Kidney glomerular epithelial cell (primary cell): ENCODE results near the gene ADAMTS18.
A peak's percentile ranks its signal among the peaks of the same experiment; 100 is the strongest.

Source experiments
- DNase-seq: peaks from one replicate; lab custom pipeline; 2025; lab: John Stamatoyannopoulos, UW

ADAMTS18 gene

DNA sequence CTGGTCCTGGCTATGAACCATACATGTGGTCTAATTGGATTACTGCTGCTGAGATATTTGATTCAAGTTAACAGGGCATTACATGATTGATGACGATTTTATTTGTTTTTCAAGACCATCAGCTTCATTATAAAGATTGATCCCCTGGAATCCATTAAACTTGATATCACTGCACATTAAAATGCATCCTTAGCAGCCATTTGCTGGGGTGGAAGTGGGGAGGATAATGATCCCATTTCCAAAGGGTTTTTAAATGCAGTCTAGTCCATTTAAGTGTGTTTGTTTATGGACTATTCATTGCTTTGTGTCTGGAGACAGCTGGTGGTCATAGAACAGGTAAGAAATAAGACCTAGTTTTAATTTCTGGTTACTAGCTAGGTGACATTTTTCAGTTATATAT lies 40.9 kb downstream of the ADAMTS18 start:
- no peak for DNase-seq

DNA sequence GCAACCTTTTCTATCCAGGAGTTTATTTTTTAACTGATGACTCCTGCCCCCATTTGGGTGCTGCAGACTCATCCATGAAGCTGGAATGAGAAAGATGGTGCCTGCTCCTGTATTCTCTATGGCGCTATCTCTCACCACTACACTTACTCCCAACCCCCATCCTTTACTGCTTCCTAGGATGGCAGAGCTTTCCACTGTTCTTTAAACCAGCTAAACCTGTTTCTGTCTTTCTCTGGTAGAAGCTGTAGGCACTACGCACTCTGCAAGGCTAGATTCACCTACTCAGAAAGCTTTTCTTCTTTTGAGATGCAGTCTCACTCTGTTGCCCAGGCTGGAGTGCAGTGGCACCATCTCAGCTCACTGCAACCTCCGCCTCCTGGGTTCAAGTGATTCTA lies 47.0 kb downstream of the ADAMTS18 start:
- DNase-seq: no peak

DNA sequence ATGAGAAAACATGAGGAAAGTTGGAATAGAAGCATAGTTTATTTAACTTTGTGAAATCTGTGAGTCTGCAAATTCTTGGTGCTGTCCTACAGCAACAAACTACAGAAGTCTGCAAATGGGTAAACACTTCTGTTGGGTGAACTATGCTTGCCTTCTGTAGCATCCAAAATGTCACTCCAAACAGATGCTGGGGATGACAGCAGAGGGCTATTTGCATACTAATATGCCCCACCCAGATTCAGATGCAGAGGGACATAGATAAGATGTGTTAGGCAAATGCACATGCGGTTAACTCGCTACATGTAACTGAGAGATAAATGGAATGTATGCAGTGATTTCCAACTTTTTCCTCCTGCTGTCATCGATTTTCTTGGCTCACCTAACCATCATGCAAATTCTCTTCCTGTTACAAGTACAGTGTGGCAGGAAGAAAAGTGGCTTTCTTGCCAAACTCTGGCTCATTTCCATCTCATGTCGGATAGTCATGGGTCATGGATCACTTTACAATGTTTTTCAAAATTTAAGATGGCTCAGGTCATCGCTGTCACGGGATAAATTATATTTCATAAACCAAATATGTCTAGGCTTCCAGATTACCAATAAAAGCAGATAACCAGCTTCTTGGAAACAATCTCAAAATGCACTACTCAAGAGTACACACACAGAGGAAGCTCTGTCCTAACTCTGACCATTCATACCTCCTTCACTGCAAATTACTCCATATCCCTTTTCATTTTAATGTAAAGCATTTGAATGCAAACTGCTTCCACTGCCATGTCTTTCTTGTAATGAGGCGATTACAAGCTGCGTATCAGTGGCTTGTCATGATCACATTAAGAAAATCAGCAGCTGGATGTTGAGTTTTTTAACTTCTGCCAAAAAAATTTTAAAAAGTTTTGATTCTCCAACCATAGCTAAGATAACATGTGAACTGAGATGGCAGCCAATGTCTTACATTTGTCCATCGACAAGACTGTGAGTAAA lies 47.7 kb downstream of the ADAMTS18 start:
- DNase-seq: no peak

DNA sequence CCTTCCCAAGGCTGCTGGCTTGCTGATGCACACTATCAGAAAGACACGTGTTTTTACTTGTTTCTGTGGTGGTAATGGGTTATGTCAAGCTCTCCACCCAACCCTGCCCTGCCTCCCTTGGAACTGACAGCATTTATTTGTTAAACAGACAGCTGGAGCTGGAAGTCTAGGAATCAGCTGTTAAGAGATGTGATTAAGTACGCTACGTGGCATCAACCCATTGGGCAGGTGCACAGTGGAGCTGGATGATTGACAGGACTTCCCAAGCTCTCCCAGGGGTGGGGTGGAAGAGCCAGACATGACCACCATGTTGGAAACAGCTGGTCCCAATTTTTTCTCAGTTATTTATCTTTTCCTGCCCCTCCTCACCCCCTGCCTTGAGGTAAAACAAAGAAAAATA lies 49.4 kb downstream of the ADAMTS18 start:
- no peak for DNase-seq

DNA sequence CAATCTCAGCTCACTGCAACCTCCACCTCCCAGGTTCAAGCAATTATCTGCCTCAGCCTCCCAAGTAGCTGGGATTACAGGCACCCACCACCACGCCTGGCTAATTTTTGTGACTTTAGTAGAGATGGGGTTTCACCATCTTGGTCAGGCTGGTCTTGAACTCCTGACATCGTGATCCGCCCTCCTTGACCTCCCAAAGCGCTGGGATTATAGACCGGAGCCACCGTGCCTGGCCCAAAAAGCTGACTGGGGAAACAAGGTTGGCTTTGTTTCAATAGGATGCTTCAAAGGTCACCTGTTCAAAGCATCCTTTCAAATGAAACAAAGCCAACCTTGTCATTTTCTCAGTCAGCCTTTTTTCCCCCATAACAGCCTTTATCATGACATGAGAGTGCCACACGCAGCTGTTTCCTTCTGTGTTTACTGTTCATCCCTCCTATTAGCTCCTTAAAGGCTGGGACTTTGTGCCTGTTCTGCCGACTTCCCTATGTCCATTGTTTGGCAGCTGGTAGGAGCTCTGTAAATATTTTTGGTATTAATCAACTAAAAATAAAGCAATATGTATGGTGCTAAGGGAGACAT lies 51.1 kb downstream of the ADAMTS18 start:
- no peak for DNase-seq

DNA sequence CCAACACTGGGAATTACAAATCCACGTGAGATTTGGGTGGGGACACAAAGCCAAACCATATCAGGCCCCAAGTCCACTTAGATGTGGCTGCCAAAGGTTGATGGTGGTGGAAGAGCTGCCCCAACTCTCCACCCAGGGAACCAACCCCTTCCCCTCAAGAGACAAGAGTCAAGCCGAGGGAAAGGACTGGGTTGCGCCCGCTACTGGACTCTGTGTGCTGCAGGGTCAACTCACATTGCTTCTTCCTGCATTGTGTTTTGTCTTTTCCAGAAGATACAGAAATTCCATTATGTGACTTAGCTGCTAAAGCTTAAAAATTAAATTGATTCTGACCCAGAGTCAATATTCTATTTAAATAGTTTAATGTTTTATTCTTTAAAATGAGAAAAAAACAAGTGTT lies 58.5 kb downstream of the ADAMTS18 start:
- no peak for DNase-seq

DNA sequence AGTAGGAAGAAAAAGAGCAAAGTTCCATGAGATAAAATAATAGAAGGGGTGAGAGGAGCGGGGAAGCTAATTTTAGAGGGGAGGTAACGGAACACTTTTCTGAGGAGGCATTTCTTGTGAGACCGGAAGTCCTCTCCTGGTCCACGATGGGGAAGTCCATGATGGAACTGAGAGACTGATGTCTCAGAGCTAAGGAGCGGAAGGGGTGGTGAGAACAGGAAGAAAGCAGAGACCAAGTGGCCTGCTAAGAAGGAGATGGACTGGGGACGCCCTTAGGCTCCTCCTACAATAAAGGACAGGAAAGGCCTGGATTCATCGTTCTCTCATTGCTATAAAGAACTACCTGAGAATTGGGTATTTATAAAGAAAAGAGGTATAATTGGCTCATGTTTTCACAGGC lies 59.4 kb downstream of the ADAMTS18 start:
- DNase-seq: no peak

DNA sequence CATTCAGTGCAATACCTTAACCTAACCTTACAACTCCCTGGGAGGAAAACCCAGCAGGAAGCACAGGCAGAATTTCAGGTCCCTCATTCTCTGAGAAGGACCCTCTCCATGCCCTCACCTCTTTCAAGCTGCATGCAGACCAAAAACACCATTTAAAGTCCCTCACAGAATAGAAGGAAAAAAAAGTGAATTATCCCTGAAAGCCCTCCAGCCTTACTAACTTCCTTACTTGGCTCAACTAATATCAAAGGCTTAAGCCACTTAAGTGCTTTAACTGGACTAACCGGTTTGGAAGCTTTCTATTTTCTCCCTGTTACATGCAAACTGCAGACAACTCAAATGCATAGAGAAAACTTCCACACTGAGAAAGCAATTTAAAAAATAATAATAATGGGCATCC lies 60.5 kb downstream of the ADAMTS18 start:
- DNase-seq: no peak

DNA sequence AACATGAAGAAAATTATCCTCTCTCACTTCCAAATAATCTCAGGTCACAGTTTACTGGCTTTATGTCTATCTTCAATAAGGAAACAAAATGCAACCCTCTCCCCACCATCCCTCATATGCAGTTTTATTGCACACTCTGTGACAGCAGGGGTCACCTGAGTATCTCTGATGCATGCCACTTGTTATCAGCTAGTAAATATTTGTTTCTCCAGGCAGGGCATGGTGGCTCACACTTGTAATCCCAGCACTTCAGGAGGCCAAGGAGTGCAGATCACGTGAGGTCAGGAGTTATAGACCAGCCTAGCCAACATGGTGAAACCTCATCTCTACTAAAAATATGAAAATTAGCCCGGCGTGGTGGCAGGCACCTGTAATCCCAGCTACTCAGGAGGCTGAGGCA lies 61.1 kb downstream of the ADAMTS18 start:
- DNase-seq: no peak

DNA sequence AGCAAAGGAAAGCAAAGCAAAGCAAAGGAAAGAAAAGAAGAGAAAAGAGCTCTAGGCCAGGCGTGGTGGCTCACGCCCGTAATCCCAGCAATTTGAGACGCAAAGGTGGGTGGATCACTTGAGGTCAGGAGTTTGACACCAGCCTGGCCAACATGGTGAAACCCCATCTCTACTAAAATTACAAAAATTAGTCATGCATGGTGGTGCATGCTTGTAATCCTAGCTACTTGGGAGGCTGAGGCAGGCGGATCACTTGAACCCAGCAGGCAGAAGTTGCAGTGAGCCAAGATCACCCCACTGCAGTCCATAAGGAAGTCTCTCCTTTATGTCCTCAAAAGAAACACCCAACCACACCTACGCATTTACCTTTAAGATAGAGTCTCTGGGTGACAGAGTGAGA lies 70.1 kb downstream of the ADAMTS18 start:
- no peak for DNase-seq

DNA sequence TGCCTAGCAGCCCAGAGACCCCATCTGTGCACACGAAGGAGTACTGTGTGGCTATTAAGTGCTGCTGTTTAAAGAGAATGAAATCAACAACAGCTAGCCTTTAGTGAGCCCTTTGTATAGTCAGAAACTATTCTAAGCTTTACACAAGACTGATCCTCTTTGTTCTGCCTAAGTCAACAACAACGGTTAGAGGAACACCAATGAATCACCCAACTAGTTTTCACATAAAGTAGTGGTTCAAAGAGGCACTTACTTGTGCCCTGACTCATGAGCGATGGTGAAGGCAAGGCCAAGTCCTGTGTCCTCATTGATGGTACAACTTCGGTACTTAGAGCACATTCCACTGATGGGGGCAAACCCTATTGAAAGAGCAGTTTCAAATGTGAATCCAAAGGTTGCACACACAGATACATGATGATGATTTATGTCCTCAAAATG lies 75.8 kb downstream of the ADAMTS18 start:
- DNase-seq: peak; percentile 89

DNA sequence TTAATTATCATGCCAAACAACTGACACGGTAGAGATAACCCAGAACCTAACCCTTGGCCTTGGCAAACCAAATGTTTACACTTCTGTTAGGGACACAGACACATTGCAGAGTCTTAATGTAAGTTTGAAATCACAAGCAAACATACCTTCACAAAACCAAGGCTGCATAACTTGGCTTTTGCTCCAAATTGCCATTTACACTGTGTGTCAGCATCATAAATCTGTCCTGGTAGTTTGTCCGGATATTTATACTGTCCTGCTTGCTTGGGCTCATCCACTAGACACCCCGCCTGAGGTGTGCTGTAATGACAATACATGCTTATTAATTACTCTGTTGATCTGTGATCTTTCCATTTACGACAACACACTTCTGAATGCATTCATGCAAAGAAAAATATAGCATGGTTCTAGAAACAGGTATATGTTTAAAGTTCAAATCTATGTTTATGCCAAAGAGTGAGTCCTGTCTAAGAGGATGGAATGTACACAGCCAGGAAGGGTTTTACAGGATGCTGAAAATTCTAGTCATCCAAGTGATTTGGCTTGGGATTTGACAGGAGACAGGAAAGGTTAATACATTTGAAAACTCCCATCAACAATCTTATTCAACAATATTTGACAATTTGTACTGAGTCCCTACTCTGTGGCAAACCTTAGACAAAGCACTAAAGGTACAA lies 81.1 kb downstream of the ADAMTS18 start:
- no peak for DNase-seq

DNA sequence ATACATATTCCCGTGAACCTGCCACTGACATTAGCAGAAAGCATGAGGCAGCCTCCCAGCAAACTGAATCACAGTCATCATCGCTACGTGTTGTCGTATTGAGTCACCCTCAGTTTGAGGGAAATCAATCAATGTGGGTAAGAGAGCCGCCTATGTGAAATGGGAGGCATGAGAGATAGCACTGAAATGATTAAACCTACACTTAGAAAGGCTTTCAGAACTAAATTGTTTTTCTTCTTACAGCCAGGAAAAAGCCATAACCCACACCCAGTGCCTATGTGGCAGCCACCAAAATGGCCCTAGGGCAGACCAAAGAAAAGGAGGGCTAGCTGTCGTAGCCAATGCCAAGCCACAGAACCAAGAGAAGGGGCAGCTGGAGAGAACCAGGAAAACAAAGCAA lies 90.5 kb downstream of the ADAMTS18 start:
- DNase-seq: peak; percentile 9

DNA sequence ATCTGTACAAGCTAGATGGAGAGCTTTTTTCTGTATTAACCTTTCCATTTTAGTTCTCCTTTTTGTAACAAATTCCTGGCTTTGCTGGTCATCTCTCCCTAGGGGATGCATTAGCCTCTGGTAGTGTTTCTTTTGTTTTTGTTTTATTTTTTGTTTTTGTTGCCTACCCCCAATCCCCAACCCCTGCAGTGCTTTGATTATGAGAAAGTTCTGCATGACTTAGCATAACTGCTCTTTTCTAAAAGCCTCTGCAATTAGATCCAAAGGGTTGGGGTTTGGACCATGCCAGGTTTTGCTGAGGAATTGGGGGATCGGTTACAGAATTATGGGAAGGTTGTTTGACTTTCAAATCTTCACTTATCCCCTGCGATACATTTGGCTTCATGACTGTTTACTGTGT lies 98.2 kb downstream of the ADAMTS18 start:
- no peak for DNase-seq

DNA sequence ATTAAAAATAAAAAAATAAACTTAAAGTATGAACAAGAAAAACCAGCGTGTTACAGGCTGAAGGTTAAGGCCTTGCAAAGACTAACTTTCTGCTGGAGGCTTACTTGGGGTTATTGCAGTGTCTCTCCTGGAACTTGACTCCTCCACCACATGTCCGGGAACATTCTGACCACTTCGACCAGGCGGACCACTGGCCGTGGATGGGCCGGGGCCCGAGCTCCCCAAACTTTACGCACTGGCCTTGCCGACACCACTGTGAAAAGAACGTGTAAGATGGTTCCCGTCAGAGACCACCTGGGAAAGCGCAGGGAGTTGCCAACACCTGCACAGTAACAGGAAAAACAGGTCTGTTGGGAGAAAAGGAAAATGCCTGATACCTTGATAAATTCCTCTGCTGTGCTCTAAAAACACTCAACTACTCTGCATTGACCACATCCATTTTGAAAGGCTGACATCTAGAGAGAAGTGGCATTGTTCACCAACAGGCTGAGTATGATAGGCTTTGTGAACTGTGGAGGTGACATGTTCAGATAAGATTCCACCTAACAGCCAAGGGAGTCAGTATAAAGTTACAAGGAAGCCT lies 99.1 kb downstream of the ADAMTS18 start:
- DNase-seq: peak; percentile 15

DNA sequence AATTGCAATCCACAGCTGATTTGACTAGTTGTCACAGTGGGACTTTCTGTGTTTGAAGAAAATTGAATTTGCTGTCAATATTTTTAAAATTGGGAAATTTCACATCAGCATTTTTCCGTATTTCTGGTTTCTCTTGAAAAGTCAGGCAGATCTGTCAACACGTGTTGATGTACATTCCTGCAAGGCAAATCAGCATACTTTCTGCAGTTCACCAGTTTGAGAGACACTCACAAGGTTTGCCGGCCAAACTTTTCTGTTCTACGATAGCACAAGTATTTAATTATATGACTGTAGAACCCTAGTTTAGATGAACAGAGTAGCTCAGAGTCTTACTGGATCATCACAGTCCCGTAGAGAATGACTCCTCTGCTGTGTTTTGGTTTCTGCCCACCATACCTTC lies 102.0 kb downstream of the ADAMTS18 start:
- peak; percentile 28 for DNase-seq

DNA sequence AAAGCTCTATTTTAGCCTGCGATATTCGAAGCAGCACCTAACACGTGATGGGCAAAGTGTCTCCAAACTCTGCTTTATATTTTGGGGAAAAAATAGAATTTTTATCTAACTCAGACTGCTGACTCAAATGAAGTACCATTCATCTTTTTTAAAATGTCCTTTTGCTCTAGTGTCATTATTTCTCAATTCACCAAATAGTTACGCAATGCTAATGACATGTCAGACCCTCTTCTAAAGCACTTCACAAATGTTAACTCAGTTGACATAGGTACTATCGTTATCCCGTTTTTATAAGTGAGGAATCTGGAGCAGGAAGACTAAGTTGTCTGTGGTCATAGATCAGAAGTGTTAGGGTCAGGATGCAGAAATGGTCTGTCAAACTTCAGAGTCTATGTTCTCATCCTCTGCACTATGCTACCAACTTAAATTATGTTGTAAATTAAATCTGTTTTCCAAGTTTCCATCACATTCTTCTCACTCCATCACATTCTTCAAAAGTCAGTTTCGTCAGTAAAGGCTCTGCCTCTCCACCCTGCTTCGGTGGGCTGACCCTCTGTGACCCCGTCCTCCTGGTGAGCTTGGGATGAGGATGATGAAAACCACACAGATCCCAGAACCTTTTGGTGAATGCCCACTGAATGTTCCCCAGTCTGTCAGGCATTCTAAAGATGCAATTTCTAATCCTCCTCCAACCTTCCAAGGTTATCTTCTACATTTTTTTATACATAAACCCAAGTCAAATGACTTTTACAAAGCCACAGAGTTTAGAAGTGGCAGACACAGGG lies 102.8 kb downstream of the ADAMTS18 start:
- DNase-seq: no peak

DNA sequence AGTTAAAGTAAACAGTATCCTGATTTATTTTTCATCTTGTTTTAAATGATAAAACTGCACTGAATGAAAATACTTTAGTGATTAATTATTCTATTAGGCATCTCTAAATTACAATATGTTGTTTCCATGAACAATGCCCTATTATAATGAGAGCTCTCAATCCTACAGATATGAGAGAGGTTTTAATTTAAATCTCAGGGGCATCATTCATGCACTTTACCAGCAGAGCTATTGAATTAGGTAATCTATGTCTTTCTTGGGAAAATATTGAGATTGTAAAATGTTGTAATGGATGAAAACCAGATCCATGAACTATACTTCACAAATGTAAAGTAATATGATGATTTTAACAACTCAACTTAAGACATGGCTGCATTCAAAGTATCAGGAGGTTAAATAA lies 103.8 kb downstream of the ADAMTS18 start:
- DNase-seq: no peak

DNA sequence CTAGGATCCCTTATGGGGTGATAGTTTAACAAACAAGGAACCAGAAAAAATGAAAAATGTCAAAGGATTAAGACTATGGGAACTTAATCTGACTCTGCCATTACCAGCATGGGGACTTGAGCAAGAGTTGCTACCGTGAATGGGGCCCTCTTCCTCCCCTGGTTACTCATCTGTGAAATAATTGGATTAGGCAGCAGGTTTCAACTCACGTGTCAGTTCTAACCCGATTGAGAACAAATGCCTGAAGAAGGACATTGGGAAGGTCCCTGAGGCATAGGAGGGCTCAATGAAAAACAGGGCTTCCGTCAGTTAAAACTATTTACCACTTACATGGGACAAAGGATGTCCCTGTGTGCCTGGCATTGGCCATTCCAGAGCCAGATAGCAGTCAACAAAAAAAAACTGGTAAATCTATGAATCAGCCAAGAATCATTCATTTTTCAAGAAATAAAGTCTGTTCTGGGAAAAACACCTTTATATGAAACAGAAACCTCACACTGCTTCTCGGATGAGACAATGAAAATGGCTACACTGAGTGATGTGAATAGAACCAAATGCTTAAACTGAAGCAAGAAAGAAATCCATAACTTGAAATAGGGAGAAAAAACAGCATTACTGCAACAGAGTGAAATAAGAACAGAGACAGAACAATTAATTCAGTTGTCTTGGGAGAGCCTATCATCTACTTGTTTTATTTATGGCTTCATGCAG lies 104.3 kb downstream of the ADAMTS18 start:
- no peak for DNase-seq

DNA sequence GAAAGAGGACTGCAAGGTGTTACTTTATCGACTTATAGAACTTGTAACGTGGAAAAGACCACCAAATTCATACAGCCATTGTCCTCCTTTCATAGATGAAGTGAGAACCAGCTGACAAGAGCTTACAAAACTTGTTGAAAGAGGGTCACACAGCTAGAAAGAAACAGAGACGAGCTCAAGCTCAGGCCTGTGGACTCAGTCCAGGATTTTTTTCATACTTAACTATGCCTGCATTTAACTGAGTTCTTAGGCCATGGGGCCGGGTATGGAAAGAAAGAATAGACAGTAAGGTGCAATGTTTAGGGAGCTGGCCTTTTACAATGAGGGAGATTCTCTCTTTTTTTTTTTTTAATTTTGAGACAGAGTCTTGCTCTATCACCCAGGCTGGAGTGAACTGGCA lies 106.1 kb downstream of the ADAMTS18 start:
- DNase-seq: no peak

DNA sequence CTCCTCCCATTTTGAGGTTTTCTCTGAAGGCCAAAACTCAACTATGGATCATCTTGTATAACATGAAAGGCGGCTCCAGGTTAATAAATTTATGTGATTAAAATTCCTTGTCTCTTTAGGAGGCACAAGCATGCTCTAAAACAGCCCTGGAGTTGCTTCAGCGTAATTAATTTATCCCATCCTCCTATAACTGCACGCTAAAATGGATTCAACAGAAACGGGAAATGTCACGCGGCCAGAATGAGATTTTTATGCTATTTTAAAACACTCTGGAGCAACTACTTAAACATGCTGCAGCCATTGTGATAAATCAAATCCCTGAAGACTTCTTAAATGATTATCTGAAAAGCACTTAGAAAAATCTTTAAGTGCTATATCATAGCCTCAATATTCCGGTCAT lies 106.6 kb downstream of the ADAMTS18 start:
- no peak for DNase-seq
